Caki2 (cell line): ENCODE results near the gene RAG1. TPM values are rescaled to one million over a fixed set of nuclear protein-coding genes. Genes with fewer than 3 reads are reported as not detected.

Experiments used
- DNase-seq: peaks from one replicate; pipeline ENCODE4 v3.0.0-alpha.2; 2015; ENCODE audit warnings: low read depth
- in situ Hi-C: cut with HindIII; loops from 2 replicates; pipeline ENCODE4 v1.10.0; 2016; ENCODE audit warnings: low sequenced_read_pairs, low pct_unique_long_range_greater_than_20kb, mixed read lengths
- total RNA-seq: library from RNA; depleted of rRNA; stranded (reverse); fragments of >200 nt; shearing (Covaris generic); gene quantifications from 2 replicates; pipeline ENCODE4 v1.2.3, GENCODE V29; 2014; ENCODE audit warnings: low replicate concordance; rRNA removed

The RAG1 gene
- total RNA-seq, 1 experiment from 2014 or later = 0.41 TPM

DNA sequence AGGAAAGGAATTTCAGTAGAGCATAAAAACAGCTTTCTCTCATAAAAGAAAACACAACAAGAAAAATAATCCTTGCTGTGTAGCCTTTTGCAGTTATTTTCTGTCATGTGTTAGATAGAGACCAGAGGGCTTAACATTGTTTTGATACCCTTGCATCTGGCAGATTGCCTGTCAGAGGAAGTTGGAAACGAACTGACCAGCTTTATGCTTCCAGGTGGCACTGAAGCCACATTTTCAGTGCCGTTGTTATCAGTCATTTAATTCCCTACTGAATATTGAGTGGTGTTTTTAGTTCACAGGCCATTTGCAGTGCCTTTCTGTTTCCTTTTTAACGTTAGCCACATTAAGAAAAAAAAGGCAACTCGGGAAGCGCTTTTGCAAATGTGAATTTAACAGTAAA is 51.7 kb downstream of the RAG1 start:
- in situ Hi-C loops = no loop called here
- DNase-seq = no peak

DNA sequence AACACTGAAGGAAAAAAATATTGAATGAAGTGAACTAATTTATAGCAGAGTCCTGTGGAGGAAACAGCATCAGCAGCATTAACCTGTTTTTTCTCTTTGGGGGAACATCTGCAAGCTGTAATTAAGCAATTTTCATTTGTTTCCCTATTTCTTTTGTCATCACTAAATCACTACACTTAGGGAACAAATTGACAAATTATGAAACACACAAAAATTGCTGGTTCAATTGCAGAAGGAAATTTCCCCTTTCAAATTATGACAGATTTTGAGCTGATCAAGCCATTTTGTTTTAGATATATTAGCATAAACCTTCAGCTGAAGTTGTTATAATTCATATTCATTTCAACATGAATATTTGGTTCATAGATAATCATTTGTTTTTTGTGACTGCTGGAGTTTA is 52.4 kb downstream of the RAG1 start:
- no peak for DNase-seq
- in situ Hi-C loops = no loop called here

DNA sequence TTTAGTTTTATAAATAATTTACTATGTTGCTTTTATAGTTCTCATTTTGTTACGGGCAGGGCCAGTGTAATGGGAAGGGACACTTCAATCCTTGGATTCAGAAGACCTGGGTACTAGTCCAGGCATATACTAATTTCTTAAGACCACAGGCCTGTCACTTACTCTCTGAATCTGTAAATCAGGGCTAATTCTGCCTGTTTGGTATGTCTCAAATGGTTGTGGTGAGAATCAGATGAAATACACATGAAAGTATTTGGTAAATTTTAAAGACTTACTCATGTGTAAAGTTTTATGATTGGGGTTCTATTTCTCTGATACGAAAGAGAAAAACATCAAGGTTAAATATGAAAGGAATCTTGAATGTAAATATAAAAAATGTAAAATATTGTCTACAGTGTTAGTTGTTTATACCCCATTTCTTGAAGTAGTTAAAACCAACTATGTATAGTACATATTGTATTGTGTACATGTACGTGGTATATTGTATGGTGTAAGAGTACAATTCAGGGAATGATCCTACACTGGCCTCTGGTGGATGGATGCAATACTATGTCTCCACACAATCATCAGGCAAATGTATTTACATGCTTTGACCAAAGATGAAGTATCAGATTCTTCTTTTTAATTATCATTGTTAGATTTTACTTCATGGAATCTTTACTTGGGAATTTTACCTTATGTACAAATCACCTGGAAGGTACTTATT is 54.8 kb downstream of the RAG1 start:
- in situ Hi-C loops = no loop called here
- peak; percentile 4 for DNase-seq

DNA sequence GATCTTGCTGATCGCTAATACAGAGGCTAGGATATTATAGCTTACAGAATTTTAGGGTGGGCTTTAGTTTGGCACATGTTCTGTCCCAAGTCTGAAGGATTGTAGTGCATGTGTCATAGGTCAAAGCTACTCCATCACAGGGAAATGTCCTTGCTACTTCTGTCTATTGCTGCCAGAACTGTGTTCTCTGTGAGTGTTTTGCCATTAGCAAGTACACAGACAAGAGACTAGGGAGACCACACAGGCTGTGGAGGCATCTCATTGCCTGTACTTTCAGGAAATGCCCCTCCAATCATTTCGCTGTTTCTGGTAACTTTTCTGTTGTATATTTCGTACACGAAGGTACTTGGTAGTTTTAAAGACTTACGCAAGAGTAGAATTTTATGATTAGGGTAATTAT is 55.7 kb downstream of the RAG1 start:
- in situ Hi-C loops = no loop called here
- DNase-seq = no peak

DNA sequence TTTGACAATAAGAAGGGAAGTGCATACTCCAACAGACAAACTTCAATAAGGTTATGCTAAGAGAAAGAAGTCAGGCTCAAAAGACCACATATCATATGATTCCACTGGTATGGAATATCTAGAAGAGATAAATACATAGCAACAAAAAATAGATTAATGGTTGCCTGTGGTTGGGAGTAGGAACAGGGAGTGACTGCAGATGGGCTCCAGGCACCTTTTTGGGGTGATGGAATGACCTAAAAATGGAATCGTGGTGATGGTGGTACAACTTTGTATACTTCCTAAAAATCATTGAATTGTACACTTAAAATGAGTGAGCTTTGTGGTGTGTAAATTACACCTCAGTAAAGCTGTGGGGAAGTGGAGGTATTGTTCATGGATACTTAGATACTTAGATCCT is 59.2 kb downstream of the RAG1 start:
- in situ Hi-C loops = no loop called here
- DNase-seq = no peak

DNA sequence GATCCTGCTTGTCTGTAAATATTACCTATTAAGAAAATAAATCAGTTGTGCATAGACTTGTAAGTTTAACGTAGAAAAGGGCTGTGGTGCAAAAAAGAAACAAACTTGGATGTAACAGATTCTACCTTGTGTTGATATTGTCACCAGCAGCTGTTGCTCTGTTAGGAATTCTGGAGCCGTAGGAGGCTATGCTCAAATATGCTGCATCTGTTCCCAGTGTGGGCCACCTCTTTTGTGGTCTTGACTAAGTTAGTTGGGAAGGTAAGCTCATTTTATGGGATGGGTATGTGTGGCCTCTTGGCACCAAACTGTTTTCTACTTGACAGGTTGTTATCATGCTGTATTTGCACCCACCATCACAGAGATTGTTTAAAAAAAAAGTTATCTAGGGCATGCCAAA is 59.7 kb downstream of the RAG1 start:
- DNase-seq = no peak
- in situ Hi-C loops = no loop called here

DNA sequence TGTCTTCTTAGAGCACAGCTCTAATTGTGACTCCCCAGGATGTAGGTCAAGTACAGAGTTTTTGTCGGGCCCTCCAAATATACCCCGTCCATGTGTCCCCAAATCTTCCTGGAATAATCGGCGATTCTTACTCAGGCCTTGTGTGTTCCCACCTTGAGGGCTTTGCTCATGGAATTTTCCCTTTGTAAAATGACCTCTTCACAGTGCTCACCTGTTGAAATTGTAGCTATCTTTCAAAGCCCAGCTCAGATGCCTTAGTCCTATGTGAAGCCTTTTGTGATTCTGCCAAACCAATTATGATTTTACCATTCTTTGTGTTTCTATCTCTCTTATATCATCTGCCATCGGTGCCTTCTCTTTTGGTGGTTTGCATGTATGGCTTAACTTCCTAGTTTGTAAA is 60.3 kb downstream of the RAG1 start:
- in situ Hi-C loops = no loop called here
- DNase-seq = no peak

DNA sequence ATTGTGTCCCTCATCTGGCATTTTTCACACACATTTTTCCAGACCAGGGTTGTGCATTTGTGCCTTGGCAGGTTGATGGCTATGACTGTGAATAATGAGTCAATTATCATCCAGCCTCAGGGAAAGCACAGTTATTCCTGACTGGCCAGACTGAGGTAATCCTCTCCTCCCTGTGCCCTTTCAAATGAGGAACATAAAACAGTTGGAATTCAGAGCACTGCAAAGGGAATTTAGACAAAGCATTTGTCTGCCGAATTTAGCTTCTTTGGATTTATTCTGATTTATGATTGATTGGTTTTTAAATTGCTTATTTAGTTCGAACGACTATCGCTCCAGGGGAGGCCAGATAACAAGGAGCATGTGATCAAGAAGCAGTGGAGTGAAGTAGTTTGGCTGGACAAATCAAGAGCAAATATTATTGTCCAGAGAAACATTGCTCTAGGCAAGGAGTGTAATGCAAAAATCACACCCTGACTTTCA is 61.0 kb downstream of the RAG1 start:
- DNase-seq = no peak
- in situ Hi-C loops = no loop called here

Other genes with a start within 250 kb of the RAG1 start
- gene TRAF6, start 57.7 kb upstream of the RAG1 start, total RNA-seq = 0.52 and 0.84 TPM in 2 replicates
- 45.1 and 47.5 TPM in 2 replicates for gene IFTAP, start 26.5 kb downstream of the RAG1 start, total RNA-seq
- not detected in 2 replicates for gene RAG2, start 30.2 kb downstream of the RAG1 start, total RNA-seq